HCT116 (cell line): Measurements from ENCODE around the gene KLHL5. TPM values are rescaled to one million over a fixed set of nuclear protein-coding genes. Genes with fewer than 3 reads are reported as not detected.

ENCODE experiments used
- ATAC-seq: fragments of 200-7000 bp; cut with Tn5 transposase; 2 replicates; pipeline ENCODE4 v1.9.1; 2020; ENCODE audit warnings: mild to moderate bottlenecking, moderate library complexity
- BruUV-seq: library from RNA; stranded (reverse); fragments of 400-500 nt; replicated peaks from 2 replicates; lab custom pipeline; 2021; lab: Mats Ljungman, UMichigan
- CTCF ChIA-PET: fragments of 300-600 bp; sonication (Branson Sonifier 250); formaldehyde crosslinking; loops from one replicate; lab custom pipeline; 2021; ENCODE audit warnings: antibody characterized with exemption; lab: Charles Lee
- POLR2A ChIA-PET: fragments of 300-600, 350-600 bp; sonication (Branson Sonifier 250); formaldehyde crosslinking; loops from one replicate; lab custom pipeline; 2021; ENCODE audit warnings: antibody characterized with exemption; lab: Charles Lee
- RAD21 ChIA-PET, 2 experiments: fragments of 300-600 bp; sonication (Branson Sonifier 250); formaldehyde crosslinking; loops; one replicate each; lab custom pipeline; 2023; ENCODE audit warnings: low total read pairs in 2 of 2; ENCODE audit not compliant: uncharacterized antibody in 2 of 2, unreplicated experiment in 2 of 2, low non-redundant PET in 1 of 2; lab: Charles Lee
- DNase-seq: peaks from one replicate; pipeline ENCODE4 v3.0.0-alpha.2; 2010; ENCODE audit warnings: low read depth, low spot score
- H2AFZ ChIP-seq: fragments of 200-600 bp; shearing (Covaris generic), sonication (generic); 2 replicates; pipeline ENCODE4 v1.6.1; 2017; ENCODE audit warnings: low read depth, mixed run types, mixed read lengths, antibody characterized with exemption, low read length; ENCODE audit not compliant: poor library complexity, severe bottlenecking
- H3K27ac ChIP-seq: 2 replicates; pipeline ENCODE4 v1.5.1; 2012; ENCODE audit warnings: low read depth, low read length
- H3K27me3 ChIP-seq: fragments of 200-600 bp; sonication (generic); 2 replicates; pipeline ENCODE4 v1.6.1; 2016; ENCODE audit warnings: mixed run types, low read length, mixed read lengths; ENCODE audit not compliant: insufficient read depth
- H3K36me3 ChIP-seq, 2 experiments: fragments of 200-500 bp in 1 of 2; fragments of 200-600 bp in 1 of 2; sonication (Bioruptor generic) in 1 of 2; sonication (generic) in 1 of 2; 2 replicates each; pipeline versions ENCODE4 v1.5.1 to v1.6.1; 2014 to 2016; ENCODE audit warnings: low read length in 2 of 2, inconsistent platforms in 1 of 2, mixed read lengths in 1 of 2, mixed run types in 1 of 2; ENCODE audit not compliant: insufficient read depth in 2 of 2, control insufficient read depth in 1 of 2
- H3K4me1 ChIP-seq, 2 experiments: fragments of 200-600 bp in 1 of 2; sonication (generic) in 1 of 2; 2 replicates each; pipeline versions ENCODE4 v1.5.1 to v1.6.1; 2012 to 2017; ENCODE audit warnings: low read length in 2 of 2, inconsistent platforms in 1 of 2, mild to moderate bottlenecking in 1 of 2, mixed read lengths in 1 of 2, mixed run types in 1 of 2, moderate library complexity in 1 of 2; ENCODE audit not compliant: insufficient read depth in 2 of 2, control insufficient read depth in 1 of 2
- H3K4me2 ChIP-seq: fragments of 200-600 bp; sonication (generic); 2 replicates; pipeline ENCODE4 v1.6.1; 2017; ENCODE audit warnings: mixed run types, low read length, mixed read lengths
- H3K4me3 ChIP-seq, 2 experiments: fragments of 200-600 bp in 1 of 2; sonication (generic) in 1 of 2; replicated peaks in 1 of 2; 2 replicates each; pipeline ENCODE4 v1.5.1; 2011 to 2016; ENCODE audit warnings: low read length in 2 of 2, control low read depth in 1 of 2, low read depth in 1 of 2, mild to moderate bottlenecking in 1 of 2, mixed read lengths in 1 of 2, mixed run types in 1 of 2
- H3K79me2 ChIP-seq: fragments of 200-600 bp; sonication (generic); 2 replicates; pipeline ENCODE4 v1.6.1; 2017; ENCODE audit warnings: mild to moderate bottlenecking, mixed run types, low read length, moderate library complexity, mixed read lengths; ENCODE audit not compliant: insufficient read depth
- H3K9ac ChIP-seq: fragments of 200-600 bp; sonication (generic); 2 replicates; pipeline ENCODE4 v1.6.1; 2016; ENCODE audit warnings: low read length, mixed read lengths
- H3K9me2 ChIP-seq: fragments of 200-600 bp; sonication (generic), shearing (Covaris generic); 2 replicates; pipeline ENCODE4 v1.6.1; 2017; ENCODE audit warnings: mixed run types, mild to moderate bottlenecking, moderate library complexity; ENCODE audit not compliant: insufficient read depth
- H3K9me3 ChIP-seq, 2 experiments: fragments of 200-500 bp in 1 of 2; fragments of 200-600 bp in 1 of 2; sonication (Bioruptor generic) in 1 of 2; sonication (generic) in 1 of 2; 2 replicates each; pipeline ENCODE4 v1.6.1; 2014 to 2017; ENCODE audit warnings: low read length in 2 of 2, mixed read lengths in 2 of 2, inconsistent platforms in 1 of 2, low read depth in 1 of 2, mild to moderate bottlenecking in 1 of 2, mixed run types in 1 of 2, moderate library complexity in 1 of 2; ENCODE audit not compliant: control insufficient read depth in 1 of 2, insufficient read depth in 1 of 2
- H4K20me1 ChIP-seq: fragments of 200-600 bp; sonication (generic), shearing (Covaris generic); 2 replicates; pipeline ENCODE4 v1.6.1; 2017; ENCODE audit warnings: mixed run types, mild to moderate bottlenecking, moderate library complexity; ENCODE audit not compliant: insufficient read depth
- CEBPB ChIP-seq: IDR thresholded peaks from 2 replicates; pipeline ENCODE4 v1.6.1; 2012; ENCODE audit warnings: low read depth
- EGR1 ChIP-seq: IDR thresholded peaks from 2 replicates; pipeline ENCODE4 v1.6.1; 2012; ENCODE audit warnings: low read depth
- ELF1 ChIP-seq: IDR thresholded peaks from 2 replicates; pipeline ENCODE4 v1.6.1; 2012; ENCODE audit warnings: low read depth, borderline replicate concordance
- EZH2 ChIP-seq: fragments of 200-600 bp; sonication (generic); IDR thresholded peaks from 2 replicates; pipeline ENCODE4 v1.6.1; 2017; ENCODE audit warnings: antibody characterized with exemption, mixed run types
- EZH2phosphoT487 ChIP-seq: fragments of 200-600 bp; IDR thresholded peaks from 2 replicates; pipeline ENCODE4 v1.6.1; 2018; ENCODE audit warnings: antibody characterized with exemption, borderline replicate concordance
- FOSL1 ChIP-seq: IDR thresholded peaks from 2 replicates; pipeline ENCODE4 v1.6.1; 2012; ENCODE audit warnings: low read depth
- JUND ChIP-seq: IDR thresholded peaks from 2 replicates; pipeline ENCODE4 v1.6.1; 2012
- POLR2A ChIP-seq: IDR thresholded peaks from 2 replicates; pipeline ENCODE4 v1.7.0; 2011; ENCODE audit warnings: borderline replicate concordance; ENCODE audit not compliant: insufficient read depth, insufficient read length; ENCODE audit errors: extremely low read depth
- POLR2AphosphoS5 ChIP-seq: IDR thresholded peaks from 2 replicates; pipeline ENCODE4 v1.6.1; 2011; ENCODE audit warnings: mild to moderate bottlenecking, low read depth, low read length, moderate library complexity
- SIN3A ChIP-seq: IDR thresholded peaks from 2 replicates; pipeline ENCODE4 v1.6.1; 2012; ENCODE audit warnings: low read depth
- SP1 ChIP-seq: IDR thresholded peaks from 2 replicates; pipeline ENCODE4 v1.6.1; 2012; ENCODE audit warnings: low read depth
- SRF ChIP-seq: IDR thresholded peaks from 2 replicates; pipeline ENCODE4 v1.6.1; 2012; ENCODE audit warnings: low read depth
- TCF7L2 ChIP-seq: IDR thresholded peaks from 2 replicates; pipeline ENCODE4 v1.7.0; 2011; ENCODE audit warnings: borderline replicate concordance, inconsistent platforms; ENCODE audit not compliant: insufficient read depth, insufficient read length; ENCODE audit errors: extremely low read depth
- YY1 ChIP-seq: IDR thresholded peaks from 2 replicates; pipeline ENCODE4 v1.6.1; 2011; ENCODE audit warnings: low read length, low read depth, moderate library complexity, mild to moderate bottlenecking; ENCODE audit not compliant: insufficient replicate concordance; ENCODE audit errors: extremely low read depth
- ZNF274 ChIP-seq: fragments of 200-500 bp; sonication (Bioruptor generic); IDR thresholded peaks from 2 replicates; pipeline ENCODE4 v1.6.1; 2014; ENCODE audit warnings: mild to moderate bottlenecking, low read depth, low read length, inconsistent platforms
- intact Hi-C: fragments of 100-400 bp; cut with micrococcal nuclease; formaldehyde crosslinking; loops from 2 replicates; pipeline ENCODE4 v1.10.0; 2022
- total RNA-seq: library from RNA; stranded (reverse); gene quantifications from one replicate; pipeline ENCODE4 v1.2.1, GENCODE V29; 2021; ENCODE audit not compliant: unreplicated experiment
- TF ChIP-seq, protein P1 (sequence below): IDR thresholded peaks from 2 replicates; pipeline ENCODE4 v1.6.1; 2012
- TF ChIP-seq, protein P2 (sequence below), 3 experiments: fragments of 200-600 bp in 1 of 3; sonication (generic) in 1 of 3; IDR thresholded peaks in 2 of 3; conservative IDR thresholded peaks in 1 of 3; 2 replicates each; pipeline ENCODE4 v1.5.1; 2012 to 2017; ENCODE audit warnings: low read depth in 2 of 3, low read length in 2 of 3, antibody characterized with exemption in 1 of 3, borderline replicate concordance in 1 of 3, control low read depth in 1 of 3, mild to moderate bottlenecking in 1 of 3, mixed read lengths in 1 of 3, mixed run types in 1 of 3, moderate library complexity in 1 of 3; ENCODE audit not compliant: insufficient read depth in 1 of 3
- TF ChIP-seq, protein P3 (sequence below): IDR thresholded peaks from 2 replicates; pipeline ENCODE4 v1.6.1; 2011; ENCODE audit warnings: mild to moderate bottlenecking, low read length, moderate library complexity; ENCODE audit not compliant: insufficient replicate concordance; ENCODE audit errors: extremely low read depth
- TF ChIP-seq, protein P4 (sequence below): IDR thresholded peaks from 2 replicates; pipeline ENCODE4 v1.6.1; 2012

KLHL5 gene
- total RNA-seq, 1 experiment from 2014 or later: 20.8 TPM

DNA sequence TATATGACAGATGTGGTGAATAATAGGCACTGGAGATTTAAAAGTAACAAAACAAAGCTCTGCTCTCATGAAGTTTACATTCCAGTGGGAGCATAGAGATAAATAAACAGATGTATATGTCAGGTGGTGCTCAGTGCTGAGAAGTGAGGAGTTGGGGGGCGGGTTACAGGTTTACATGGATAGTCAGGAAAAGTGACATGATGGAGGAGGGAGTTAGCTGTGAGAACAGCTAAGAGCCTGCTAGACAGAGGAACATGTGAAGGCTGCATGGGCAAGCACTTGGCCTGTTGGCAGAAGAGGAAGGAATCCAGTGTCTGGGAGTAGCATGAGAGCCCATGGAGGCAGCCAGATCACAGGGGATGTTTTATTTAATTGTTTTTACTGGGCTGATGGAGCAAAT lies 19.7 kb upstream of the KLHL5 start:
- Histone ChIP-seq H3K27ac (no peak overlapping the region), H3K4me1 (peaks cover 21 to 27% of the 10 kb centered on the region in 2 experiments), H3K4me2 (no peak overlapping the region), H3K9ac (no peak overlapping the region), H3K4me3 (no peak overlapping the region), H3K36me3 (no peaks in the 10 kb centered on the region), H2AFZ (no peak overlapping the region), H3K9me2 (no peaks in the 10 kb centered on the region), H3K79me2 (no peaks in the 10 kb centered on the region), H3K9me3 (no peaks in the 10 kb centered on the region), H3K27me3 (no peaks in the 10 kb centered on the region), H4K20me1 (no peaks in the 10 kb centered on the region)
- no TSS peak for BruUV-seq
- no peak for TF ChIP-seq ZNF274
- TF ChIP-seq ELF1: no peak
- no peak for TF ChIP-seq SRF
- TF ChIP-seq EGR1: no peak
- no peak for TF ChIP-seq JUND
- TF ChIP-seq POLR2AphosphoS5: no peak
- no peak for TF ChIP-seq SP1
- TF ChIP-seq POLR2A: no peak
- TF ChIP-seq, protein P1, sequence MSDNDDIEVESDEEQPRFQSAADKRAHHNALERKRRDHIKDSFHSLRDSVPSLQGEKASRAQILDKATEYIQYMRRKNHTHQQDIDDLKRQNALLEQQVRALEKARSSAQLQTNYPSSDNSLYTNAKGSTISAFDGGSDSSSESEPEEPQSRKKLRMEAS: no peak
- no peak for TF ChIP-seq TCF7L2
- no peak for TF ChIP-seq EZH2
- no peak for TF ChIP-seq SIN3A
- TF ChIP-seq, protein P2, sequence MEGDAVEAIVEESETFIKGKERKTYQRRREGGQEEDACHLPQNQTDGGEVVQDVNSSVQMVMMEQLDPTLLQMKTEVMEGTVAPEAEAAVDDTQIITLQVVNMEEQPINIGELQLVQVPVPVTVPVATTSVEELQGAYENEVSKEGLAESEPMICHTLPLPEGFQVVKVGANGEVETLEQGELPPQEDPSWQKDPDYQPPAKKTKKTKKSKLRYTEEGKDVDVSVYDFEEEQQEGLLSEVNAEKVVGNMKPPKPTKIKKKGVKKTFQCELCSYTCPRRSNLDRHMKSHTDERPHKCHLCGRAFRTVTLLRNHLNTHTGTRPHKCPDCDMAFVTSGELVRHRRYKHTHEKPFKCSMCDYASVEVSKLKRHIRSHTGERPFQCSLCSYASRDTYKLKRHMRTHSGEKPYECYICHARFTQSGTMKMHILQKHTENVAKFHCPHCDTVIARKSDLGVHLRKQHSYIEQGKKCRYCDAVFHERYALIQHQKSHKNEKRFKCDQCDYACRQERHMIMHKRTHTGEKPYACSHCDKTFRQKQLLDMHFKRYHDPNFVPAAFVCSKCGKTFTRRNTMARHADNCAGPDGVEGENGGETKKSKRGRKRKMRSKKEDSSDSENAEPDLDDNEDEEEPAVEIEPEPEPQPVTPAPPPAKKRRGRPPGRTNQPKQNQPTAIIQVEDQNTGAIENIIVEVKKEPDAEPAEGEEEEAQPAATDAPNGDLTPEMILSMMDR (IDR thresholded peaks at IDR 0.05 in 2 of 3, conservative IDR thresholded peaks at IDR 0.05 in 1 of 3; ENCODE audit: borderline replicate concordance in 1 of 3, insufficient read depth in 1 of 3, low read depth in 2 of 3, low read length in 2 of 3): no peak
- TF ChIP-seq, protein P3, sequence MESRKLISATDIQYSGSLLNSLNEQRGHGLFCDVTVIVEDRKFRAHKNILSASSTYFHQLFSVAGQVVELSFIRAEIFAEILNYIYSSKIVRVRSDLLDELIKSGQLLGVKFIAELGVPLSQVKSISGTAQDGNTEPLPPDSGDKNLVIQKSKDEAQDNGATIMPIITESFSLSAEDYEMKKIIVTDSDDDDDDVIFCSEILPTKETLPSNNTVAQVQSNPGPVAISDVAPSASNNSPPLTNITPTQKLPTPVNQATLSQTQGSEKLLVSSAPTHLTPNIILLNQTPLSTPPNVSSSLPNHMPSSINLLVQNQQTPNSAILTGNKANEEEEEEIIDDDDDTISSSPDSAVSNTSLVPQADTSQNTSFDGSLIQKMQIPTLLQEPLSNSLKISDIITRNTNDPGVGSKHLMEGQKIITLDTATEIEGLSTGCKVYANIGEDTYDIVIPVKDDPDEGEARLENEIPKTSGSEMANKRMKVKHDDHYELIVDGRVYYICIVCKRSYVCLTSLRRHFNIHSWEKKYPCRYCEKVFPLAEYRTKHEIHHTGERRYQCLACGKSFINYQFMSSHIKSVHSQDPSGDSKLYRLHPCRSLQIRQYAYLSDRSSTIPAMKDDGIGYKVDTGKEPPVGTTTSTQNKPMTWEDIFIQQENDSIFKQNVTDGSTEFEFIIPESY: no peak
- no peak for TF ChIP-seq CEBPB
- no peak for TF ChIP-seq EZH2phosphoT487
- TF ChIP-seq YY1: no peak
- TF ChIP-seq, protein P4, sequence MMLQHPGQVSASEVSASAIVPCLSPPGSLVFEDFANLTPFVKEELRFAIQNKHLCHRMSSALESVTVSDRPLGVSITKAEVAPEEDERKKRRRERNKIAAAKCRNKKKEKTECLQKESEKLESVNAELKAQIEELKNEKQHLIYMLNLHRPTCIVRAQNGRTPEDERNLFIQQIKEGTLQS: no peak
- TF ChIP-seq FOSL1: no peak
- intact Hi-C loops: no loop called here
- POLR2A ChIA-PET: no interaction called here
- ATAC-seq: no peak
- no peak for DNase-seq
- CTCF ChIA-PET: no interaction called here
- RAD21 ChIA-PET: no interaction called here
